Lower lobe of right lung (tissue), 2 donors: Measurements from ENCODE around the gene CHSY1. TPM values are rescaled to one million over a fixed set of nuclear protein-coding genes. Genes with fewer than 3 reads are reported as not detected.

ENCODE experiments used
- ATAC-seq, 2 donors: fragments of 200-7000 bp; cut with Tn5 transposase; one replicate each; pipeline ENCODE4 v1.9.1; 2020 to 2022; ENCODE audit warnings: mild to moderate bottlenecking in 2 of 2, moderate library complexity in 2 of 2
- DNase-seq: peaks from one replicate; pipeline ENCODE4 v3.0.0-alpha.2; 2020
- H3K27ac ChIP-seq: fragments of 200-600 bp; one replicate; pipeline ENCODE4 v1.8.0; 2022
- H3K27me3 ChIP-seq: fragments of 200-600 bp; one replicate; pipeline ENCODE4 v1.8.0; 2022; ENCODE audit warnings: low read depth
- H3K36me3 ChIP-seq: fragments of 200-600 bp; one replicate; pipeline ENCODE4 v1.8.0; 2022; ENCODE audit warnings: mild to moderate bottlenecking
- H3K4me1 ChIP-seq: fragments of 200-600 bp; one replicate; pipeline ENCODE4 v1.8.0; 2022
- H3K4me3 ChIP-seq: fragments of 200-600 bp; one replicate; pipeline ENCODE4 v1.8.0; 2022; ENCODE audit warnings: mild to moderate bottlenecking
- H3K9me3 ChIP-seq: fragments of 200-600 bp; one replicate; pipeline ENCODE4 v1.8.0; 2022
- CTCF ChIP-seq: fragments of 200-600 bp; IDR thresholded peaks from one replicate; pipeline ENCODE4 v1.8.0; 2022; ENCODE audit warnings: antibody characterized with exemption, mild to moderate bottlenecking
- intact Hi-C: fragments of 100-400 bp; cut with DNase I; formaldehyde crosslinking; loops from one replicate; pipeline ENCODE4 v1.11.0; 2022
- total RNA-seq: library from RNA; stranded (reverse); fragmentation: NEBNext Ultra II Directional; extraction: Animal tissue kit (Norgen Biotek cat#: 25700); gene quantifications from one replicate; pipeline ENCODE4 v1.2.1, GENCODE V29; 2021
- donor health status: DM: no; HTN: yes; CAD: no; lungs with severe emphysema.

CHSY1 gene
- total RNA-seq, 1 donor from 2014 or later = 25.6 TPM

DNA sequence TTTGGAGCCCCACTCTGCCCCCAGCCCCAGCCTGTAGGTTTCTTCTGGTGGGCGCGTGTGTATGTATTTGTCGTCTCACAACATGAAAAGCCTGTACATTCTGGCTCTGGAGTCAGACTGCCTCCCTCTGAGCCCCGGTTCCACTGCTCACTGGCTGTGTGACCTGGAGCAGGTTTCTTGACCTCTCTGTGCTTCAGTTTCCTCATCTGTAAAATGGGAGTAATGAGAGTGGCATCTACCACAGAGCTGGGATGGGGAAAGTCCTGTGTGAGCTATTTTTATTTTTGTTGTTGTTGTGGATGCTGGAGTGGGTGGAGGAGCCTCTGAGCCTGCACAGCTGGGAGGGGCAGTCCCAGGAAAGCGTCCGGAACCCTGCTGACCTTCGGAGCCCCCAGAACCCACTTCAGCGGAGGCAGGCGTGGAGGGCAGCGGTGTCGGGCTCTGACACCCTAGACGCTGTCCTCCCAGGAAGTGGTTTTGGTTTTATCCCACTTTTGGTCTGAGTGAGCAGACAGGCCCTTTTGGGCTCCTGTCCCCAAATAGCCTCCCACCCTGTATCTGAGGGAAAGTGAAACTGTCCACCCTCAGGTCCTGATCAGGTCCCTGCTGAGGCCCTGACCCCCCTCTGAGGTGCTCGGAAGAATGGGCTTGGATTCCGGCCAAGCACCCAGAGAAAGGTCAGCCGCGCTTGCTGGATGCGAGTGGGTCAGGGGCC, 103.5 kb downstream of the CHSY1 start:
- DNase-seq (peak; percentile 28), ATAC-seq (no peak)
- Histone ChIP-seq H3K27me3 (no peaks in the 10 kb centered on the region), H3K27ac (no peak overlapping the region), H3K4me1 (peaks cover 9% of the 10 kb centered on the region), H3K36me3 (no peaks in the 10 kb centered on the region), H3K4me3 (no peak overlapping the region), H3K9me3 (no peaks in the 10 kb centered on the region)
- TF ChIP-seq CTCF = no peak
- intact Hi-C loops = no loop called here

DNA sequence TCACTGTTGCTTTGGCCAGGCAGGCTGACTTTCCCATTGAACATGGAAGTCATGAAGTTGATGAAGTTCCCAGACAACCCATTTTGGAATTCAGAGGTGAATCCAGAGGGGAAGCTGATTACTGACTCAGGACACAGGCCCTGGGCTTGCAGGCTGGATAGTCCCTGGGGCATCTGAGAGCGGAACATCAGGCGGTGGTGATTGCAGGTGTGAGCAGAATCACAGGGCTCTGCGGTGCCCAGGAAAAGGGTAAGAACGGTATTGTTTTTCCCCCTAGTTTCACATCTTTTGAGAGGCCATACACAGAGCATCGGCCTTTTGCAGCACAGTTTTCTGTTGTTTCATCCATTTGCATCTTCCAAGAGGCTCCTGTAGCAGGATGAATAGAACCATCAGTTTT, 104.7 kb downstream of the CHSY1 start:
- no peaks in the 10 kb centered on the region for H3K36me3 ChIP-seq
- ATAC-seq (no peak), DNase-seq (peak; percentile 14)
- intact Hi-C loops = no loop called here
- H3K4me3 ChIP-seq = no peak overlapping the region
- H3K27ac ChIP-seq = no peak overlapping the region
- H3K9me3 ChIP-seq = no peaks in the 10 kb centered on the region
- peaks cover 9% of the 10 kb centered on the region for H3K4me1 ChIP-seq
- TF ChIP-seq CTCF = no peak
- H3K27me3 ChIP-seq = no peaks in the 10 kb centered on the region

DNA sequence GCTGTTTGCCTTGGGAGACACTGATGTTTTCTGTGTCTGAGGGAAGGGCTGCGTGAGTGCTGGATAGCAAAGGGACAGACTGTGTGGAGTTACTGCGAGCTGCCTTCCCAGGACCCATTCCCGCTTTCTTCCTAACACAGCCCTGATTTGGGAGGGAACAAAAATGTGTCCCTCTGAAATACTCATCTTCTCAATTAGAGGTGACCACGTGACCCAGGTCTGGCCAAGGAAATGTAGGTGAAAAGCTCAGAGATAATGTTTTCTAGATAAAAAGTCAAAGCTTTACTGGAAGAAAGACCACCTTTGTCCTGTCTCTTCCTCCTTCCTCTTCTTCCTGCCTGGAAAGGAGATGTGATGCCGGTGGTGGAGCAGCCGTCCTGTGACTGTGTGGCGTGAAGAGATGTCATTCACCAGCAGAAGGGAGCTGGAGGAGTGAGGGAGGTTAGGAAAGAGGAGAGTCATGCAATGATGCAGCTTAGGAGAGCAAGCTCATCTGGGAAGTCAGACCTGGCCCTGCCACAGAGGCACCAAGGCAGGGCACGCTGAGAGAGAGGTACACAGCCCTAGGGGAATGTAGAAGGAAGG, 105.6 kb downstream of the CHSY1 start:
- H3K4me1 ChIP-seq = peaks cover 9% of the 10 kb centered on the region
- intact Hi-C loops = no loop called here
- DNase-seq (peak; percentile 9), ATAC-seq (no peak)
- no peaks in the 10 kb centered on the region for H3K27me3 ChIP-seq
- no peaks in the 10 kb centered on the region for H3K9me3 ChIP-seq
- no peak for TF ChIP-seq CTCF
- no peak overlapping the region for H3K4me3 ChIP-seq
- no peak overlapping the region for H3K27ac ChIP-seq
- no peaks in the 10 kb centered on the region for H3K36me3 ChIP-seq

- TF ChIP-seq CTCF = no peak
- Histone ChIP-seq H3K4me3 (no peak overlapping the region), H3K36me3 (no peaks in the 10 kb centered on the region), H3K27me3 (no peaks in the 10 kb centered on the region), H3K9me3 (no peaks in the 10 kb centered on the region), H3K27ac (no peak overlapping the region), H3K4me1 (peaks cover 9% of the 10 kb centered on the region)
- DNase-seq (peak; percentile 15), ATAC-seq (no peak)
- intact Hi-C loops = no loop called here
These were observed 106.5 kb downstream of the CHSY1 start for GRCh38 chr15:101145362-101145761.

DNA sequence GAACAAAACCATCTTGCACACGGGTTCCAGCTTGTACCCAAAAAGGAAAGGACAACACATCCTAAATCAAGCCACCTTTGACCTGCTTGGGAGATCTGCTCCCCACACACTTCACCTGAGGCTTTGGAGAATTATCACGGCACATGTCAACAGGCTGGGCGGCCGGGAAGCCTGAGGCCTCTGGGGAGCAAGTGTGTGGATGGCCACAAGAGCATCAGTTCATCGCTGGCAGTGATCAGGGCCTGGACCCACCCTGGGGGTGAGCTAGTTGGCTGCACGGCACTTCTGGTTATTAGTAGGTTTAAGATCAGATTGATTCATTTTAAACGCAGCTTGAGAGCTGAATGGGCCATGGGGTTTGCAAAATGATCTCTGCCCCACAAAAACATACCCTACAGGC, 108.5 kb downstream of the CHSY1 start:
- ATAC-seq (no peak), DNase-seq (peak; percentile 24)
- H3K4me1 ChIP-seq = peaks cover under 1% of the 10 kb centered on the region
- H3K27ac ChIP-seq = no peak overlapping the region
- no peaks in the 10 kb centered on the region for H3K27me3 ChIP-seq
- no peaks in the 10 kb centered on the region for H3K9me3 ChIP-seq
- no peak overlapping the region for H3K4me3 ChIP-seq
- intact Hi-C loops = no loop called here
- H3K36me3 ChIP-seq = no peaks in the 10 kb centered on the region
- no peak for TF ChIP-seq CTCF
